Measurements from ENCODE around the gene SLC15A3. TPM values are rescaled to one million over a fixed set of nuclear protein-coding genes. Genes with fewer than 3 reads are reported as not detected.

Gene SLC15A3
- total RNA-seq, 1 donor from 2014 or later = 0.62 TPM

DNA sequence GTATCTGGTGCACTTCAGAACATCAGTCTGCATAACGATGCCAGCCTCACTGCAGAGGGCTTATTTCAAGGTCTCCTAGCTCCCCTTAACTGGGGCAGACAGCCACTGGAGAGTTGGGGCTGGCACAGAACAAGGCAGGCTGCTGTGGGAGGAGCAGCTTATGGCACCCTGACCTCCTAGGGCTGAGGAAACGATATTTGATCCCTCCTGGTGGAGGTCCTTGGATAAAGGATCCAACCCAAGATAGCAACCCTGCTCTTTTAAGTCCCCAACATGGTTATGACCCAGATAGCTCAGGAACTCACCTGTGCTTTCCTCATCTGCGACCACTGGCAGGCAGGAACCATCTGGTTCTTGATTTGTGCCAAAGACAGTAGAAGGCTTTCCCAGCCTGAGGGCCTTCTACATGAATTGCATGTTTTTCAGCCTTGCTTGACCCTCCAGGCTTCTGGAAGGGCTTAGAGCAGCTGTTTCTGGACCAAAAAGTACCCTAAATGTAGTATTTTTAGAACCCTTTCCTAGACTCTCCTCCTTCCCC, 35.2 kb downstream of the SLC15A3 start:
- H3K9me3 Mint-ChIP-seq (ENCODE audit: low read depth) = no peaks in the 10 kb centered on the region
- H3K4me3 Mint-ChIP-seq (ENCODE audit: unreplicated experiment) = no peak overlapping the region
- TF ChIP-seq, protein P1, sequence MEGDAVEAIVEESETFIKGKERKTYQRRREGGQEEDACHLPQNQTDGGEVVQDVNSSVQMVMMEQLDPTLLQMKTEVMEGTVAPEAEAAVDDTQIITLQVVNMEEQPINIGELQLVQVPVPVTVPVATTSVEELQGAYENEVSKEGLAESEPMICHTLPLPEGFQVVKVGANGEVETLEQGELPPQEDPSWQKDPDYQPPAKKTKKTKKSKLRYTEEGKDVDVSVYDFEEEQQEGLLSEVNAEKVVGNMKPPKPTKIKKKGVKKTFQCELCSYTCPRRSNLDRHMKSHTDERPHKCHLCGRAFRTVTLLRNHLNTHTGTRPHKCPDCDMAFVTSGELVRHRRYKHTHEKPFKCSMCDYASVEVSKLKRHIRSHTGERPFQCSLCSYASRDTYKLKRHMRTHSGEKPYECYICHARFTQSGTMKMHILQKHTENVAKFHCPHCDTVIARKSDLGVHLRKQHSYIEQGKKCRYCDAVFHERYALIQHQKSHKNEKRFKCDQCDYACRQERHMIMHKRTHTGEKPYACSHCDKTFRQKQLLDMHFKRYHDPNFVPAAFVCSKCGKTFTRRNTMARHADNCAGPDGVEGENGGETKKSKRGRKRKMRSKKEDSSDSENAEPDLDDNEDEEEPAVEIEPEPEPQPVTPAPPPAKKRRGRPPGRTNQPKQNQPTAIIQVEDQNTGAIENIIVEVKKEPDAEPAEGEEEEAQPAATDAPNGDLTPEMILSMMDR (IDR thresholded peaks at IDR 0.05) = no peak
- peaks cover 44% of the 10 kb centered on the region for H3K4me1 Mint-ChIP-seq (ENCODE audit: low read depth)
- no peak for DNase-seq (ENCODE audit: low spot score)
- H3K36me3 Mint-ChIP-seq (ENCODE audit: low read depth) = peaks cover 7% of the 10 kb centered on the region
- H3K27me3 Mint-ChIP-seq (ENCODE audit: low read depth) = peaks cover 3% of the 10 kb centered on the region
- H3K27ac Mint-ChIP-seq (ENCODE audit: unreplicated experiment) = no peak overlapping the region

DNA sequence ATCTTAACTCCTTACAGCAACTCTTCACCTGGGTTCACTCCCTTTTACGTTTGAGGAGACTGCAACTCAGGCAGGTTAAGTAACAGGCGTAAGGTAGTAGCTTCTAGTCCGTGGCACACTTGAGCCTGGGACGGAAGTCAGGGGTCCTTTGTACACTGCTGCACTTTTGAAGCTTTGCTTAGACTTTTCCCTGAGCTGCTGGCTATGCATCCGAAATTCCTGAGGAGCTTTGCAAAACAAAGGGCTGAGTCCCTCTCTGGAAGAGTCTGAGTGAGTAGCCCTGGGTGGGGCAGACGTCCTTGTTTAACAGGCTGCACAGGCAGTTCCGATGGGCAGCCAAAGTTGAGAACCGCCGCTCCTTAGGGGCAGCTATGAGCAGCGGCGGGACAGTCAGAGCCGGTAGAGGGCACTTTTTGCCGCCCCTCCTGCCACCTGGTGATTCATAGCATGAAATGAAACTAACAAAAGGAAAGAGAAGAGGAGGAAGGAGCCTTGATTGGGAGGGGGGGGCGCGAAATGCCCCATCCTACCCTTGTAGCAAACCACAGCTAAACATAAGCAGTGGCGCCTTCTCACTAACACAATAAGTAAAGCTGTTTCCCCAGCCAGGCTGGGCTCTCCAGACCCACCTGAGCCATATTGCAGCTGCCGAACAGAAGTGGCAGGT, 36.6 kb downstream of the SLC15A3 start:
- Mint-ChIP-seq H3K27me3 (ENCODE audit: low read depth) (peaks cover 8% of the 10 kb centered on the region), H3K4me1 (ENCODE audit: low read depth) (peaks cover 44% of the 10 kb centered on the region), H3K4me3 (ENCODE audit: unreplicated experiment) (peak overlapping the region; percentile 95), H3K36me3 (ENCODE audit: low read depth) (peaks cover 1% of the 10 kb centered on the region), H3K9me3 (ENCODE audit: low read depth) (no peaks in the 10 kb centered on the region), H3K27ac (ENCODE audit: unreplicated experiment) (peak overlapping the region; percentile 93)
- DNase-seq (ENCODE audit: low spot score) = no peak
- TF ChIP-seq, protein P1 (IDR thresholded peaks at IDR 0.05) = peak; percentile 74

DNA sequence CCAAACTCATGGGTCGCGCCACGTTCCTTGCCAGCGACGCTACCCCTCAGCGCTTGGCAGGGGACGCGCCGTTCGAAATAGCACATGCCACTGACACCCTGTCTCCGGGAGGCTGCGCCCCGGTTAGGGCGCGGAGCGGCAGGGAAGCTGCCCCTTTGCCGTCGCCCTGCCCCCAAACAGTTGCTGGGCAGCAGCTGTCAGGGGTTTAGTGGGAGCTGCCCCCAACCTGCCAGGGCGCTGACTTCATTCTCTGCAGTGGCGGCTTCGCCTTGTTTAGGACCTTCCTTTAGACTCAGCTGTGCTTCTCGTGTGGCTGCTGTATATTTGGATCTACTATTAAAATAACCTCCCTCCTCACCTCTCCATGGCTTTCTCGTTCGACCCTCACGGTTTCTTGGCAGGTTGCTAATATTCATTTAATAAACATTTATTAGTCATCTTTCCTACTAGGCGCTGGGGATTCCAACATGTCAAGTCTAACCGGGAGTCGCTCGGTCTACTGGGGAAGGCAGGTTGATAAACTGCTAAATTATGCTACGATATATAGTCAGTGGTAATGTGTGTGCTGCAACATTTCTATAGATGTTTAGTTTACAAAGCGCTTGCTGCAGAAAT, 37.2 kb downstream of the SLC15A3 start:
- peaks cover 44% of the 10 kb centered on the region for H3K4me1 Mint-ChIP-seq (ENCODE audit: low read depth)
- DNase-seq (ENCODE audit: low spot score) = no peak

DNA sequence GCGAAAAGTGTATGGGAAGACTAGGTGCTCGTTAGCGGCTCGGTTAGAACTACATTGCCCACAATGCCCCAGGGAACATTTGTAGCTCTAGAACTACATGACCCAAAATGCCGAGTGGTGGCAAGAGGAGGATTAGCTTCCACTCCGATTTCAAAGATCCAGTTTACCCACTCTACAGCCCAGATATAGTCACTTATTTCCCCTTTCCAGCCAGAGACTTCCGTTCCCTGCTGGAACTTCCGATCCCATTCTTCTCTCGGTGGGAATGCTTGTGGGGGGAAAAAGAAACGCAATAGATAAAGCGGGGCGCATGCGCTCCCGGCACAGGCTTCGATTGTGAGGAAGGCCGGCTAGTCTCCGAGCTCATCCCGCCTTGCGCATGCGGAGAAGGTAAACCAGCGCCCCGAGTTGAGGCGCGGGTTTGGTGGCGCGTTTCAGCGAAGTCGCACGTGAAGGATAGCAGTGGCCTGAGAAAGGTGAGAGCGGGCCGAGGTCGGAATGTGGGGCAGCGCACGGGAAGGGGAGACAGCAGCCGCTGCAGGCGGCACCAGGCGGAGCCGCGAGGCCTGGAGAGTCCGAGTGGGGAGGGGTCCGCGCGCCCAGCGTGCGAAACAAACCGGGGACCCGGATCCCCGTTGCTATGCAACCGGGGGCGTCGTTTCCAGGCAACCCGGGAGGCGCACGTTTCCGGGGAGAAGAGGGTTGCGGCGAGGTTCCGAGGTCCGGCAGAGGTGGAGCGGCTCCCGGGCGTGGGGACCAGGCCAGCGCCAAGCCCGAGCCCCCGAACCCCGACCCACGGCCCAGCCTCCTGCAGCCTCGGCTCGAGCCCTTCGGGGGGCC, 38.0 kb downstream of the SLC15A3 start, which contains the start of gene TMEM109:
Gene TMEM109, plus strand, starts transcription at position 366 of the 840 bp plus-strand sequence. CDS start 5,536 bp downstream, outside the sequence.
- H3K4me3 Mint-ChIP-seq (ENCODE audit: unreplicated experiment) = peak within 1 kb of the TSS; percentile 95
- TF ChIP-seq, protein P1 (IDR thresholded peaks at IDR 0.05) = no peak
- H3K27ac Mint-ChIP-seq (ENCODE audit: unreplicated experiment) = peak within 1 kb of the TSS; percentile 97
- no peak for DNase-seq (ENCODE audit: low spot score)
- H3K4me1 Mint-ChIP-seq (ENCODE audit: low read depth) = peaks cover 38% of the 10 kb centered on the region
- H3K9me3 Mint-ChIP-seq (ENCODE audit: low read depth) = no peaks in the 10 kb centered on the region
- no peaks in the 10 kb centered on the region for H3K36me3 Mint-ChIP-seq (ENCODE audit: low read depth)
- peaks cover 10% of the 10 kb centered on the region for H3K27me3 Mint-ChIP-seq (ENCODE audit: low read depth)

More for the DNA sequence above, 37.2 kb downstream of the SLC15A3 start:
- Mint-ChIP-seq H3K4me3 (ENCODE audit: unreplicated experiment) (peak overlapping the region; percentile 95), H3K9me3 (ENCODE audit: low read depth) (no peaks in the 10 kb centered on the region), H3K36me3 (ENCODE audit: low read depth) (no peaks in the 10 kb centered on the region), H3K27ac (ENCODE audit: unreplicated experiment) (peak overlapping the region; percentile 93), H3K27me3 (ENCODE audit: low read depth) (peaks cover 8% of the 10 kb centered on the region)
- TF ChIP-seq, protein P1 (IDR thresholded peaks at IDR 0.05) = no peak
